Lower leg skin (tissue), 3 donors: Measurements from ENCODE around the gene SLC6A2.

Source experiments
- CTCF ChIP-seq, 3 donors: fragments of 450-650 bp; IDR thresholded peaks; one replicate each; pipeline ENCODE4 v1.5.1; 2016; ENCODE audit warnings: antibody characterized with exemption in 3 of 3, mild to moderate bottlenecking in 3 of 3, moderate library complexity in 2 of 3
- POLR2A ChIP-seq, 2 donors: fragments of 450-650 bp; IDR thresholded peaks; one replicate each; pipeline ENCODE4 v1.6.1; 2016 to 2017; ENCODE audit warnings: antibody characterized with exemption in 2 of 2, mild to moderate bottlenecking in 1 of 2, moderate library complexity in 1 of 2

- TF ChIP-seq CTCF (IDR thresholded peaks at IDR 0.05) (no peak), POLR2A (IDR thresholded peaks at IDR 0.05) (no peak)
These were observed 92.0 kb downstream of the SLC6A2 start for GRCh38 chr16:55747785-55748184.
